Fibroblast of skin of right quadriceps (primary cell): Measurements from ENCODE around the gene PRM3.

ENCODE experiments used
- DNase-seq: peaks from one replicate; pipeline ENCODE4 v3.0.0-alpha.2; 2013

The PRM3 gene

GRCh38 chr16:11280616-11281522 lies 7.4 kb upstream of the PRM3 start, which contains the start of gene PRM1:
Gene PRM1, minus strand, starts transcription at chr16:11281330. Its CDS starts 92 bp downstream, at chr16:11281238.
- no peak for DNase-seq

GRCh38 chr16:11278681-11279628 lies 5.5 kb upstream of the PRM3 start:
- no peak for DNase-seq

- no peak for DNase-seq
Observed at GRCh38 chr16:11277607-11278337, 4.3 kb upstream of the PRM3 start.

GRCh38 chr16:11276896-11277593 lies 3.6 kb upstream of the PRM3 start:
- no peak for DNase-seq

- no peak for DNase-seq
Observed at GRCh38 chr16:11276143-11276895, 2.9 kb upstream of the PRM3 start, which contains the start of gene PRM2. Gene PRM2, minus strand, starts transcription at chr16:11276480. Its CDS starts 110 bp downstream, at chr16:11276370.

- DNase-seq = no peak
Observed at GRCh38 chr16:11274964-11275363, 1.5 kb upstream of the PRM3 start.

- DNase-seq = peak; percentile 48
Observed at GRCh38 chr16:11273721-11274324, 394 bp upstream of the PRM3 start.

- DNase-seq = no peak
Observed at GRCh38 chr16:11272484-11272883, 945 bp downstream of the PRM3 start.

GRCh38 chr16:11271610-11272009 lies 1.8 kb downstream of the PRM3 start:
- DNase-seq = no peak

GRCh38 chr16:11270602-11271162 lies 2.7 kb downstream of the PRM3 start:
- DNase-seq = no peak

GRCh38 chr16:11268921-11269375 lies 4.5 kb downstream of the PRM3 start, which contains the start of gene TNP2:
Gene TNP2, minus strand, starts transcription at chr16:11269325. Its CDS starts 63 bp downstream, at chr16:11269262.
- DNase-seq = no peak

- DNase-seq = no peak
Observed at GRCh38 chr16:11265124-11265523, 8.3 kb downstream of the PRM3 start.

GRCh38 chr16:11264155-11264832 lies 9.1 kb downstream of the PRM3 start:
- DNase-seq = no peak

- no peak for DNase-seq
Observed at GRCh38 chr16:11263737-11264136, 9.7 kb downstream of the PRM3 start.

- DNase-seq = no peak
Observed at GRCh38 chr16:11262915-11263314, 10.5 kb downstream of the PRM3 start.

GRCh38 chr16:11260596-11260966 lies 12.8 kb downstream of the PRM3 start:
- DNase-seq = no peak

GRCh38 chr16:11259655-11260595 lies 13.5 kb downstream of the PRM3 start:
- no peak for DNase-seq
